LHCN-M2 (cell line): Measurements from ENCODE around the gene SET. TPM values are rescaled to one million over a fixed set of nuclear protein-coding genes. Genes with fewer than 3 reads are reported as not detected.
"Not testable (repeated sequence)": the region's sequence is repeated elsewhere in the genome, so short reads cannot be mapped to it uniquely, and the experiment has no call there.

Experiments used
- DNase-seq: peaks from one replicate; pipeline ENCODE4 v3.0.0-alpha.2; 2012; ENCODE audit warnings: low read depth
- polyA plus RNA-seq: library from polyadenylated mRNA; unstranded; fragments of >200 nt; gene quantifications from one replicate; pipeline ENCODE4 v1.2.1, GENCODE V29; 2012; ENCODE audit warnings: missing spikeins
- total RNA-seq: library from RNA; depleted of rRNA; stranded (reverse); fragments of >200 nt; gene quantifications from 2 replicates; pipeline ENCODE4 v1.2.3, GENCODE V29; 2014; rRNA removed

Gene SET, protein sequence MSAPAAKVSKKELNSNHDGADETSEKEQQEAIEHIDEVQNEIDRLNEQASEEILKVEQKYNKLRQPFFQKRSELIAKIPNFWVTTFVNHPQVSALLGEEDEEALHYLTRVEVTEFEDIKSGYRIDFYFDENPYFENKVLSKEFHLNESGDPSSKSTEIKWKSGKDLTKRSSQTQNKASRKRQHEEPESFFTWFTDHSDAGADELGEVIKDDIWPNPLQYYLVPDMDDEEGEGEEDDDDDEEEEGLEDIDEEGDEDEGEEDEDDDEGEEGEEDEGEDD
- total RNA-seq: 454 and 528 TPM in 2 replicates
- polyA plus RNA-seq: 248 TPM

DNA sequence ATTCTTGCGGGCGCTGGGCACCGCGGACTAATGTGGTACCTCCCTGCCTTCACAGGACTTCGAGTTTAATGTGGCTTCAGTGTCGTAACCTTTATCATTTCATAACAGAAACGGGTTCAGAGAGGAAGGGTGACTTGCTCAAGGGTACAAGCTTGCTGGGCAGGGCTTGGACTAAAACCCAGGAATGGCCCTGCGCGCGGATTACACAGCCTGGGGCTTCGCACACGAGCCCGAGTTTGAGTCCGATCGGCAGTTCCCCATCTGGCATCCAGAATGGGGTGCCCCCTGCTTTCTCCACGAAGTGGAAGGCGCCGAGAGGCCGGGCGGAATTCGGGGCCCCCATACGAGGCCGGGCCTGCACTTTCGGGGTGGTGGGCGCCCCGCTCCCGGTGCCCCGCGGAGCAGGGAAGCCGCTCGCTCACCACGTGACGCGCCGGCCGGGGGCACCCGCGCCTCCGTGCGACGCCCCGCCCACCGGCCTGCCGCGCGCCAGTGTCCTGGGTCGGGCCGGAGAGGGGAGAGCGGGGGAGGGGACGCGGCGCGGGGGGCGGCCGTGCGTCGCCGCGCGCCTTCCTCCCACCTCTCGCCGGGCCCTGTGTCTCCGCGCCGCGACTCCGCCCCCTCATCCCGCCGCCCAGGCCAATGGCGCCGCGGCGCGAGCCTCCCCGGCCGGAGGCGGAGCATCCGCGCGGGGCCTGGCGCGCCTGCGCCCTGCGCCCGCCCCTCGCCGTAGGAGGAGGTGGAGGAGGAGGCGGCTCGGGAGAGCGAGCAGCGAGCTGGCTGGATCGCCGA, at the start of gene SET:
Gene SET, plus strand, starts transcription at position 722 of the 792 bp plus-strand sequence. CDS start 361 bp downstream, outside the sequence.
- peak; percentile 90 for DNase-seq

DNA sequence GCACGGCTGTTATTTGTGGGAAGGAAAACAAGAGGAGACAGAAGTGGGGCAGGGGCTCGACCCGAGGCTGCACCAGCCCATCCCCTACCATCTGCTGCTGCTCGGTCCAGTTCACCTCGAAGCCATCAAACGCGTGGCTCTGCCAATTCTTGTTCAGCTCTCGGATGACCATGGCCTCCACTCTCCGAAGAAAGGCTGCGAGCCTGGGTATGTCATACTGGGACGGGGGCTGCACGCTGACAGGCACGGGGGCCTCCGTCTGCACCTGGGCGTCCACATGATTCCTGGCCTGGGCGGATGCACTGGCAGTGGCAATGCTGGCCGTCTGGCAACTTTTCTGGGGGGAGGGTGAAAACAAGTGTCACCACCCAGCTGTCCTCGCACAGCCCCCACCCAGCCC, 48.4 kb upstream of the SET start:
- DNase-seq: no peak

DNA sequence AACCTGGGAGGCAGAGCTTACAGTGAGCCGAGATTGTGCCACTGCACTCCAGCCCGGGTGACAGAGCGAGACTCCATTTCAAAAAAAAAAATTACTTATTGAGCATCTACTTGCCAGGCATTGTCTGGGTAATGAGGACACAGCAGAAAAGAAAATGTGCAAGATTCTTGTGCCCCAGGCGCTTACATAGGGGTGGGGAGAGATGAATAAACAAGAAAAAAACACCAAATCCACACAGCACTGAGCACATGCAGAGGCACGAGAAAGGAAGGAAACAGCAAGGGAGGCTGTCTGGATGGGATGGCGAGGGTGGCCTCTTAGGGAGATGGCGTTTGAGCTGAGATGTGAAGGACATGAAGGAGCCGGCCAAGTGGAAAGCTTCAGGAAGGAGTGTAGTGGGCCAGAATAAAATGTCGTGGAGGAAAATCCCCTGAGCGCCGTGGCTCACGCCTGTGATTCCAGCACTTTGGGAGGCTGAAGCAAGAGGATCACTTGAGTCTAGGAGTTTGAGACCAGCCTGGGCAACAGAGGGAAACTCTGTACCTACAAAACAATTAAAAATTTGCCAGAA, 46.3 kb upstream of the SET start:
- DNase-seq: no peak

DNA sequence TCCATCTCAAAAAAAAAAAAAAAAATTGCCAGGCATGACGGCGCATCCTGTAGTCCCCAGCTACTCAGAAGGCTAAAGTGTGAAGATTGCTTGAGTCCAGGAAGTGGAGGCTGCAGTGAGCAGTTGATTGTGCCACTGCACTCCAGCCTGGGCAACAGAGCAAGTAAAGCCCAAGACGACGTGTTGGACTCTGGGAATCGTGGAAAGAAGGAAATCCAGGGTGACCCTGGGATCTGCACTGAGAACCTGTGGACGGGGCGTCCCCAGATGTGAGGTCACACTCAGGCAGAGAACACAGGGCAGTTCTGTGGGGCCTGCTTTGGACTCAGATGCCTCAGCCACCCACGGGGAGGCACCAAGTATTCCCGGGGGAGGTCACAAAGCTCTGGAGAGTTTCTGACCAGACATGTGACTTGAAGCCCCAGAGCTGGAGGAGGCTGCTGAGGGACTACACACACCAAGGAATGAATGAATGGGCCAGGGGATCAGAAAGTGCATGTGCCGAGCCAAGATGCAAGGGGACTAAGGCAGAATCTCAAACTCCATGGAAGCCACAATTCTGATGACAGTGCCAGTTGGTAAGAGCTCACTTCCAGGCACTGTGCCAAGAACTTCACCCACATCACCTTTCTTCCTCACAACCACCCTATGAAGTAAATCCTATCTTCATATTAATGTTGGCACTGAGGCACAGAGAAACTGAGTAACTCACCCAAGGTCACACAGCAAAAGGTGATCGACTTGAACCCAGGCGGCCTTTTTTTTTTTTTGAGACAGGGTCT, 45.3 kb upstream of the SET start:
- no peak for DNase-seq

DNA sequence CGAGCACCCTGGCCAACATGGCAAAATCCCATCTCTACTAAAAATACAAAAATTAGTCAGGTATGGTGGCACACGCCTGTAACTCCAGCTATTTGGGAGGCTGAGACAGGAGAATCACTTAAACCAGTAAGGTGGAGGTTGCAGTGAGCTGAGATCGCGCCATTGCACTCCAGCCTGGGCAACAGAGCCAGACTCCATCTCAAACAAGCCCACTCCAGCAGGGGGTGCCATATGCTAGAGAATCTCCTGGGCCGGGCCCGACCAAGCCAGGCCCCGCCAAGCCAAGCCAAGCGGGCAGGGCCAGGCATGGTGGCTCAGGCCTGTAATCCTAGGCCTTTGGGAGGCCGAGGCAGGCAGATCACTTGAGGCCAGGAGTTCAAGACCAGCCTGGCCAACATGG, 40.8 kb upstream of the SET start:
- not testable (repeated sequence) for DNase-seq

DNA sequence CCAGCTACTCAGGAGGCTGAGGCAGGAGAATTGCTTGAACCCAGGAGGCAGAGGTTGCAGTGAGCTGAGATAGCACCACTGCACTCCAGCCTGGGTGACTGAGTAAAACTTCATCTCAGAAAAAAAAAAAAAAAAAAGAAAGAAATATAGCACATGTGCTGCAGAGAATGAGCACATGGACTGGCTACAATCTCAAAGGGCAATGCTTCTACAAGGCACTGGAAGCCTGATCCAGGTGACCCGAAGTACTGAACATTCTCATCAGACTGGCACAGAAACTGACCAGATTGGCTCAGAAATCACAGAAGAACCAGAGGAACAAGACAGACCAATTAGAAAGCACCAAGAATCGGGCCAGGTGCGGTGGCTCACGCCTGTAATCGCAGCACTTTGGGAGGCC, 37.2 kb upstream of the SET start:
- DNase-seq: no peak

DNA sequence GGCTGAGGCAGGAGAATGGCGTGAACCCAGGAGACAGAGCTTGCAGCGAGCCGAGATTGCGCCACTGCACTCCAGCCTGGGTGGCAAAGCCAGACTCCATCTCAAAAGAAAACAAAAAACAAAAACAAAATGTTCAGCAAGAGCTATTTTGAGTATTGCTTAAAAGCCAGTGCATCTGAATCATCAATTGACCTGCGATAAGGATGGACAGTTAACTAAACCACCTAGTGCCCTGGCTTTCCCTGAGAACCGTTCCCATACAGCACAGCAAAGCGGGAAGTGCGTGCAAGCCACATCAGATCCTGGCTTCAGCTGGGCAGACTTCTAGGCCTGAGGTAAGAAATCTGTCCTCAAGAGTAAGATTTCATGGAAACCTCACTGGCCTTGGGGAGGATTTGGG, 35.1 kb upstream of the SET start:
- no peak for DNase-seq

DNA sequence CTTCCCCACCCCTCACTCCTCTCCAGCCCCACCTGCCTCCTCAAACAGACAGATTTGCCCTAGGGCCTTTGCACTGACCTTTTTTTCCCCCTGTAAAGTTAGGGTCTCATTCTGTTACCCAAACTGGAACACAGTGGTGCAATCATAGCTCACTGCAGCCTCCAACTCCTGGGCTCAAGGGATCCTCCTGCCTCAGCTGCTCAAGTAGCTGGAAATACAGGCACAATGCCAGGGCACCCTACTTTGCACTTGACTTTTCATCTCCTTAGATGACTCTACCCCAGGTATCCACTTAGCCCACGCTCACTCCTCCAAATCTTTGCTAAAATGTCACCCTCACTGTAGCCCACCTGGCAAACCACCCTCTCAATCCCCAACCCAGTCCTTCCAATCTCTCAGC, 34.5 kb upstream of the SET start:
- no peak for DNase-seq

DNA sequence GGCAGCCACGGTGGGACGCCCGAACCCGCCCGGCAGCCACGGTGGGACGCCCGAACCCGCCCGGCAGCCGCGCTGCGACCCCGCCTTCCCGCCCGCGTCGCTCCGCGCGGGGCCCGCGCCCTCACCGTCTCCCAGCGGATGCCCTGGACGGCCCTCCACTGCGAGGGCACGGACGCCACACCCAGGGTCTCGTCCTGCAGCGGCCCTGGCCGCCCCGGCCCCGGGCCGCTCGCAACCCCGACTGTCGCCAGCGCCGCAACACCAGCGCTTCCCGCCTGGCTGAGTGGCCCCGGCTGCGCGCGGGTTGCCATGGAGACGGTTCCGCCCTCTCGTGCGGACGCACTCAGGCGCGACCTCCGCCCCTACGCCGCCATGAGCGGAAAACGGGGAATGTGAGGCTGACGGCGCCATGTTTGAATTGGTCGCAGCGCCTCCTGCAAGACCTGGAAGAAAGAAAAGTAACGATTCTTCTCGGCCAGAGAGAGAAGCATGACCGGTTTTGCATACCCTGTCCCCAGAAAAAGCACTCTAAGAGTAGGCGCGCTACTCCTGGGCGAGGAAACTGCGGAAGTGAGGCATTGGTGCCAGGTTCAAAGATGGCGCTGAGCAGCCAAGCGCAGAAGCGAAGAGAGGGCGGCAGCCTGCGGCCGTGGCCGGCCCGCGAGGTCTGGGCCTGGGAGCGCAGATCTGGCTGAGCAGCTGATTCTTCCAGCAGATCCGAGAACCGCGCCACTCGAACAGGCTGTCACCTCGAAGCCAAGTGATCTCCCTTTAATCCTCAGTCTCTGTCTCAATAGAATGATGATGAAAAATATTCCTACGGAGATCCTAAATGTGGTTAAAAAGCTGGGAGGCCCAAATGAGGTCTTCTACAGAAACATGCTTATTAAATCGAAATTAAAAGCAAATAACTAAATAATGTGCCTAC, 32.3 kb upstream of the SET start, which contains the start of gene DYNC2I2:
Gene DYNC2I2, minus strand, starts transcription at position 432 of the 928 bp plus-strand sequence. Its CDS starts 121 bp downstream, at position 311.
- peak; percentile 90 for DNase-seq

DNA sequence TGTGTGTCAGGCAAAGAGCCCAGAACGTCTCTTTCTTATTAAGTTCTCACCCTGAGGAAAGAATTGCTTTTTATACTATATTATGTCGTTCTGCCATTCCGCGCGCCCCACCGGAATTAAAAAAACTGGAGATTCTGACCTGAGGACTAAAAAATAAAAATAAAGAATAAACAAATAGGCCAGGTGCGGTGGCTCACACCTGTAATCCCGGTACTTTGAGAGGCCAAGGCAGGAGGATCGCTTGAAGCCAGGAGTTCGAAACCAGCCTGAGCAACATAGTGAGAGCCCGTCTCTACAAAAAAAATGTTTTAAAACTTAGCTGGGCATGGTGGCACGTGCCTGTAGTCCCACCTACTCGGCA, 31.7 kb upstream of the SET start:
- DNase-seq: no peak

DNA sequence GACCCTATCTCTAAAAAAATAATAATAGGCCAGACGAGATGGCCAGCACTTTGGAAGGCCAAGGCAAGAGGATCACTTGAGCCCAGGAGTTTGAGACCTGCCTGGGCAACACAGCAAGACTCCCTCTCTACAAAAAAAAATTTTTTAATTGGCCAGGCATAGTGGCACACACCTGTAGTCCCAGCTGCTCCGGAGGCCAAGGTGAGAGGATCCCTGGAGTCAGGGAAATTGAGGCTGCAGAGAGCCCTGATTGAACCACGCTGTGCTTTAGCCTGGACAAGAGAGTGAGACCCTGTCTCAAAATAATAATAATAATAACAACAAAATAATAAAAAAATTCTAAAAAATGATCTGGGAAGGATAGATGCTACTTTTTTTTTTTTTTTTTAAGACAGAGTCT, 31.2 kb upstream of the SET start:
- no peak for DNase-seq

DNA sequence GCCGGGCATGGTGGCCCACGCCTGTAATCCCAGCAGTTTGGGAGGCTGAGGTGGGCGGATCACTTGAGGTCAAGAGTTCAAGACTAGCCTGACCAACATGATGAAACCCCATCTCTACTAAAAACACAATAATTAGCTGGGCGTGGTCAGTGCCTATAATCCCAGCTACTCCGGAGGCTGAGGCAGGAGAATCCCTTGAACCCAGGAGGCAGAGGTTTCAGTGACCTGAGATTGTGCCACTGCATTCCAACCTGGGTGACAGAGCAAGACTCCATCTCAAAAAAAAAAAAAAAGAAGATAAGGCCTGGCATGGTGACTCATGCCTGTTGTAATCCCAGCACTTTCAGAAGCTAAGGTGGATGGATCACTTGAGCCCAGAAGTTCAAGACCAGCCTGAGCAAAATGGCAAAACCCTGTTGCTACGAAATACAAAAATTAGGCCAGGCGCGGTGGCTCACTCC, 22.5 kb upstream of the SET start:
- not testable (repeated sequence) for DNase-seq

DNA sequence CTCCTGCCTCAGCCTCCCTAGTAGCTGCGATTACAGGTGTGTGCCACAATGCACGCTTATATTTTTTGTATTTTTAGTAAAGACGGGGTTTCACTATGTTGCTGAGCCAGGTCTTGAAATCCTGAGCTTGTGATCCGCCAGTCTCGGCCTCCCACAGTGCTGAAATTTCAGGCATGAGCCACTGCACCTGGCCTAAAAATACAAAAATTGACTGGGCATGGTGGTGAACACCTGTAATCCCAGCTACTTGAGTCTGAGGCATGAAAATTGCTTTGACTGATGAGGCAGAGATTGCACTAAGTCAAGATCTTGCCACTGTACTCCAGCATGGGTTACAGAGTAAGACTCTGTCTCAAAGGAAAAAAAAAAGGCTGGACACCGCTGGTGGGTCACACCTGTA, 19.2 kb upstream of the SET start:
- no peak for DNase-seq

DNA sequence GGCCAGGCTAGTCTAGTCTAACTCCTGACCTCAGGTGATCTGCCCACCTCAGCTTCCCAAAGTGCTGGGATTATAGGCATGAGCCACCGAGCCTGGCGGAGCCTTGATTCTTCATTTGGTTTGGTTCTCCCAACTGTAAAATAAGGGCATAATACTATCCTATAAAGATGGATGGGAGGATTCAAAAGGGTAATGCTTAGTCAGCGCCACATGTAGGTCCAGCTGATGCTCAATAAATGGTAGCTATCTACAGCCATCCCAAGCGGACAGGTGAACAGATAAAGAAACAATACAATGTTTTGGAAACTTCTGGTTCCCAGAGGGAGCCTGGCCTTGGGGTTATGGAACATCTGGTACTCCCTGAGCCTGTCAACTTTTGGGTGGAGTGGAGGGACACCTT, 13.6 kb upstream of the SET start:
- DNase-seq: no peak

DNA sequence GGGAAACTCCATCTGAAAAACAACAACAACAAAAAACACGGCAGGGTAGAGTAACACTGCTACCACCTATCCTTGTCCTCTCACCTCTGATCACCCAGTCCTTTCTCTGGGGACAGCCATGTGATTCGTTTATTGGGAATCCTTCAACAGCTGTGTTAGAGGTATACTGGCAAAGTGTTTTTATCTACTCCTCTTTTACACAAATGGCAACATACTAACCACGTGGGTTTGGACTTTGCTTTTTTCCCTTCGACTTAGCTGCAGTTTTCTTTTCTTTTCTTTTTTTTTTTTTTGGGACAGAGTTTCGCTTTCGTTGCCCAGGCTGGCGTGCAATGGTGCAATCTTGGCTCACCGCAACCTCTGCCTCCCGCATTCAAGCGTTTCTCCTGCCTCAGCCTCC, 11.2 kb upstream of the SET start:
- DNase-seq: no peak

DNA sequence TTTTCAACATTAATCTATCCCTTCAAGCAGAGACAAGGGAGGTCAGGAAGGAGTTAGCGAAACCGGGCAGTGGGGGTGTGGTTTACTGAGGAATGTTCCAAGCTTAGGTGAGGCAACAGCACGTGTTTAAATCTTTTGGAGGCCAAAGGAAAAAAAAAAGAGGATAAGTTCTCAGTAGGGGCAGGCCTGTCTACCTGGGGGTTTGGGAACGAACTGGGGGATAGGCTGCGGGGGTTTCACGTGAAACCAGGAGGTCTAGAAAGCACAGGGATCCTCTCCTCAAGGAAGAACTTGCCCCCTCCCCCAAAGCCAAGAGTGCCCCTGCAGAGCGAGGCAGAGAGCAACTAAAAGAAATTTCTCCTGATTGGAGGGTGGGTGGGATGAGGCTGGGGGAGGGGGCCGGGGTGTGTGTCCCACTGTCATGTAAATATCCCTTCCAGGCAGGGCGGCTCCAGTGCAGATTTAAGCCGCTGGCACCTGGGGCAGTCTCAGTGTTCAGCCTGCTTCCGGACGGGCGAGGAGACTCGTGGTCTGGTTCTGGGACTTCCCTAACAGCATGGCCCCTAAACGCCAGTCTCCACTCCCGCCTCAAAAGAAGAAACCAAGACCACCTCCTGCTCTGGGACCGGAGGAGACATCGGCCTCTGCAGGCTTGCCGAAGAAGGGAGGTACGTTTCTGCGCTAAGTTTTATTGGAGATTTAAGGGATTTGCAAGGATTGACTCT, 5.5 kb upstream of the SET start:
- DNase-seq: no peak

DNA sequence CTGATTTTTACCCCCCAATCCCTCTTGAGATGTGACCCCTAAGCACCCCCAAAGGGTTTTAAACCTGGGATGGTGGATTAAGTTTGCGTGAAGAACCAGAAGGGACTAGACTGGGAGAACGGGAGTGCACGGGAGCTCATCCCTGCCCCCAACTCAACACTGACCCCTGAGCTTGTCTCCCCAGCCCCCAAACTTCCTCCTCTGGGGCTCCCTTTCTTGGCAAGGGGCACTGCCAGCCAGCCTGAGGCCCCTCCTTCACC, 5.0 kb upstream of the SET start:
- DNase-seq: no peak

DNA sequence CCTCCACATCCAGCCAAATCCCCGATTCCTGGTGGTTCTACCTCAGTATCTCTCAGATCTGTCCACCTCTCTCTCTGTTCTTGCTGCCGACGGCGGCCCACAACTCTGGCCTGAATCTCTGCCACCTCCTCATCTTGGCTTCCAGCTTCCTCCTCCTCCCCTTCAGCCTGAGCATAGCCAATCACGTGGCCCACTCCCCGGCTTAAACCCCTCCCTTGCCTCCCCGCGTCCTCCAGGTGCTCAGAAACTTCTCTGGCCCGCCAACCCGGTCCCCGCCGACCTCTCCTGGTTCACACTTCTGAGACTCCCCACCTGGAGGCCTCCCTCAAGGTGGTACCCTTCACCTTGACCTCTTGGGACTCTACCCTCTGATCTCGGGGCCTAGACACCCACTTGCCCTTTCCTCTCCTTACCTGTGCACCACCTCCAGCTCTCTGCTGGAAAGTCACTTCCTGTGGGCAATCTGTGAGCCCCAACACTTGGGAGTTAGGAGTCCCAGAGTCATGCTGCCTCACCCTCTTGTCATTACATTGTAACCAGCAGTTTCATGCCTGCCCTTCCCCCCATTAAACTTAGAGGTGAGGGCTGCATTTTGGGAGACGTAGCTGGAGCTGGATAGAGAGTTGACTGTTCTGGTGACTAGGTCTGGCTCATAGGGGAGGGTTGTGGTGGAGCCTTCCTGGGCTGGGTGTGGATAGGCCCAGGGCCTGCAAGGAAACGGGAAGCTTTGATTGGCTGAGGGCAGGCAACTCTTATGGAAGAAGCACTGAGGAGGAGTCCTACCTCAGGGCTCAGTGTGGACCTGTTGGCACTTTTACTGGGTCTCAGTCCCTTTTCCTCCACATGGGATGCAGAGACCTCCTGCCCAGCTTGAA, 4.5 kb upstream of the SET start:
- no peak for DNase-seq
